SU-DHL-6 (cell line): ENCODE data around the gene PTPN4.

Source experiments
- EZH2phosphoT487 ChIP-seq: fragments of 200-600 bp; sonication (generic), shearing (Covaris generic); conservative IDR thresholded peaks from 2 replicates; pipeline ENCODE4 v1.6.1; 2018; ENCODE audit warnings: mild to moderate bottlenecking, antibody characterized with exemption, low read length, moderate library complexity, mixed read lengths
- TF ChIP-seq, protein P1 (sequence below): fragments of 200-600 bp; sonication (generic); IDR thresholded peaks from one replicate; pipeline ENCODE4 v1.5.1; 2017; ENCODE audit warnings: antibody characterized with exemption, mild to moderate bottlenecking, low read length, moderate library complexity; ENCODE audit not compliant: insufficient read depth, poor library complexity, severe bottlenecking

DNA sequence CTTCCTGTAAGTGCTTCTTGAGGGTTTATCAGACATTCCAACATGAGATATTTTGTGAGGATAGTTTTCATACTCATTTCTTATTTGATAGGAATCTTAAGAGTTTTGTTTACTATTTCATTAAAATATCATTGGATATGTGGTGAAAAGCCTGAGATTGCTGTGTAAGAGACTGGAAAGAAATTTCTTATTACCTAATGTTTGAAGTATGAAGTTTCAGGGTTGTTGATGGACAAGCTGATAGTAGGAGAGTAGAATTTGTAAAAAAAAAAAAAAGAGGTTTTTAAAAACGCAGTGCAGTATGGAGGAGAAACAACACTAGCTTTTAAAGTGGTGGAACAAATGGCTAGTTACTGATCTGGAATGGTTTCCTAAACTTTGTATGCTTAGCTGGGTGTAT, 260.8 kb downstream of the PTPN4 start:
- no peak for TF ChIP-seq EZH2phosphoT487
- TF ChIP-seq, protein P1, sequence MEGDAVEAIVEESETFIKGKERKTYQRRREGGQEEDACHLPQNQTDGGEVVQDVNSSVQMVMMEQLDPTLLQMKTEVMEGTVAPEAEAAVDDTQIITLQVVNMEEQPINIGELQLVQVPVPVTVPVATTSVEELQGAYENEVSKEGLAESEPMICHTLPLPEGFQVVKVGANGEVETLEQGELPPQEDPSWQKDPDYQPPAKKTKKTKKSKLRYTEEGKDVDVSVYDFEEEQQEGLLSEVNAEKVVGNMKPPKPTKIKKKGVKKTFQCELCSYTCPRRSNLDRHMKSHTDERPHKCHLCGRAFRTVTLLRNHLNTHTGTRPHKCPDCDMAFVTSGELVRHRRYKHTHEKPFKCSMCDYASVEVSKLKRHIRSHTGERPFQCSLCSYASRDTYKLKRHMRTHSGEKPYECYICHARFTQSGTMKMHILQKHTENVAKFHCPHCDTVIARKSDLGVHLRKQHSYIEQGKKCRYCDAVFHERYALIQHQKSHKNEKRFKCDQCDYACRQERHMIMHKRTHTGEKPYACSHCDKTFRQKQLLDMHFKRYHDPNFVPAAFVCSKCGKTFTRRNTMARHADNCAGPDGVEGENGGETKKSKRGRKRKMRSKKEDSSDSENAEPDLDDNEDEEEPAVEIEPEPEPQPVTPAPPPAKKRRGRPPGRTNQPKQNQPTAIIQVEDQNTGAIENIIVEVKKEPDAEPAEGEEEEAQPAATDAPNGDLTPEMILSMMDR = no peak
